Cardiac muscle cell (in vitro differentiated cells and primary cell): ENCODE results near the gene PNN. TPM values are rescaled to one million over a fixed set of nuclear protein-coding genes. Genes with fewer than 3 reads are reported as not detected.

Source experiments
- DNase-seq, 2 donors: peaks; one replicate each; pipeline versions ENCODE4 v3.0.0 to v3.0.0-alpha.2; 2010 to 2017; ENCODE audit warnings: low read depth in 1 of 2, low spot score in 1 of 2
- H3K27ac ChIP-seq: fragments of 200-600 bp; sonication (generic); 2 replicates; pipeline ENCODE4 v1.5.1; 2016
- H3K27me3 ChIP-seq: fragments of 200-600 bp; sonication (generic); 2 replicates; pipeline ENCODE4 v1.6.0; 2016; ENCODE audit warnings: control low read depth
- H3K36me3 ChIP-seq: fragments of 200-600 bp; sonication (generic); 2 replicates; pipeline ENCODE4 v1.5.1; 2016; ENCODE audit warnings: control low read depth
- H3K4me1 ChIP-seq: fragments of 200-600 bp; sonication (generic); 2 replicates; pipeline ENCODE4 v1.8.1; 2017; ENCODE audit warnings: low read depth, mild to moderate bottlenecking, mixed run types
- H3K4me3 ChIP-seq: fragments of 200-600 bp; sonication (generic); 2 replicates; pipeline ENCODE4 v1.5.1; 2016; ENCODE audit warnings: mild to moderate bottlenecking
- H3K9me3 ChIP-seq: fragments of 200-600 bp; sonication (generic); 2 replicates; pipeline ENCODE4 v1.5.1; 2017; ENCODE audit warnings: low read depth, mild to moderate bottlenecking, control low read depth
- polyA plus RNA-seq: library from polyadenylated mRNA; unstranded; fragments of >200 nt; fragmentation: Nextera tagmentation; extraction: Ambion mirVana; gene quantifications from 2 replicates; pipeline ENCODE4 v1.2.1, GENCODE V29; 2016
- total RNA-seq: library from RNA; depleted of rRNA; stranded (reverse); fragments of >200 nt; gene quantifications from 2 replicates; pipeline ENCODE4 v1.2.3, GENCODE V29; 2016
- TF ChIP-seq, protein P1 (sequence below): IDR thresholded peaks from 2 replicates; pipeline ENCODE4 v1.5.1; 2012; ENCODE audit warnings: low read depth, mild to moderate bottlenecking, low read length

The PNN gene
- total and polyA plus RNA-seq, 2 experiments from 2014 or later: 67.0 to 115 TPM

DNA sequence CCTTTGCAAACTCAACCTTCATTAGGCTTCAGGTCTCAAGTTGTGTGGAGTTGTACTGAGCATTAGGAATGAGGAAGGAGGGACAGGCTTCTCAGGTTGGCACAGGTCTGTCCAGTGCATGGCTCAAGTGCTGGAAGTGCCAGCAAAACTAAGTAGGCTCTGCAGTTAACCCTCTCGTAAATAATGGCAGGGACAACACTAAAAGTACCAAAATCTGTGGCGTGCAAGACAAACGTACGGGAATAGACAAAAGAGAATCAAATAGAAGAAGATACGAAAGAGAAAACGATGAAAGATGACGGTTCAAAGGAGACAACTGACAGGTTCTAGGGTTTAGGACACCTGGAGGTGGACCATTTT lies 5.5 kb upstream of the PNN start:
- TF ChIP-seq, protein P1, sequence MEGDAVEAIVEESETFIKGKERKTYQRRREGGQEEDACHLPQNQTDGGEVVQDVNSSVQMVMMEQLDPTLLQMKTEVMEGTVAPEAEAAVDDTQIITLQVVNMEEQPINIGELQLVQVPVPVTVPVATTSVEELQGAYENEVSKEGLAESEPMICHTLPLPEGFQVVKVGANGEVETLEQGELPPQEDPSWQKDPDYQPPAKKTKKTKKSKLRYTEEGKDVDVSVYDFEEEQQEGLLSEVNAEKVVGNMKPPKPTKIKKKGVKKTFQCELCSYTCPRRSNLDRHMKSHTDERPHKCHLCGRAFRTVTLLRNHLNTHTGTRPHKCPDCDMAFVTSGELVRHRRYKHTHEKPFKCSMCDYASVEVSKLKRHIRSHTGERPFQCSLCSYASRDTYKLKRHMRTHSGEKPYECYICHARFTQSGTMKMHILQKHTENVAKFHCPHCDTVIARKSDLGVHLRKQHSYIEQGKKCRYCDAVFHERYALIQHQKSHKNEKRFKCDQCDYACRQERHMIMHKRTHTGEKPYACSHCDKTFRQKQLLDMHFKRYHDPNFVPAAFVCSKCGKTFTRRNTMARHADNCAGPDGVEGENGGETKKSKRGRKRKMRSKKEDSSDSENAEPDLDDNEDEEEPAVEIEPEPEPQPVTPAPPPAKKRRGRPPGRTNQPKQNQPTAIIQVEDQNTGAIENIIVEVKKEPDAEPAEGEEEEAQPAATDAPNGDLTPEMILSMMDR: no peak
- Histone ChIP-seq H3K27me3 (no peaks in the 10 kb centered on the region), H3K9me3 (no peaks in the 10 kb centered on the region), H3K4me3 (peak overlapping the region; percentile 75), H3K27ac (peak overlapping the region; percentile 98), H3K36me3 (peaks cover 6% of the 10 kb centered on the region), H3K4me1 (peaks cover 15% of the 10 kb centered on the region)
- no peak for DNase-seq

- peaks cover 21% of the 10 kb centered on the region for H3K36me3 ChIP-seq
- no peak for DNase-seq
- TF ChIP-seq, protein P1: no peak
- H3K27me3 ChIP-seq: no peaks in the 10 kb centered on the region
- no peak overlapping the region for H3K27ac ChIP-seq
- no peak overlapping the region for H3K4me3 ChIP-seq
- H3K4me1 ChIP-seq: peaks cover 21% of the 10 kb centered on the region
- H3K9me3 ChIP-seq: no peaks in the 10 kb centered on the region
These were observed 1.9 kb upstream of the PNN start for GRCh38 chr14:39173198-39173597.

GRCh38 chr14:39175445-39176262 lies 600 bp downstream of the PNN start:
- H3K36me3 ChIP-seq: peaks cover 44% of the 10 kb centered on the region
- peak overlapping the region; percentile 51 for H3K4me3 ChIP-seq
- peaks cover 12% of the 10 kb centered on the region for H3K4me1 ChIP-seq
- no peaks in the 10 kb centered on the region for H3K27me3 ChIP-seq
- H3K27ac ChIP-seq: peak overlapping the region; percentile 94
- no peaks in the 10 kb centered on the region for H3K9me3 ChIP-seq
- TF ChIP-seq, protein P1: no peak
- peak; percentile 44 to 61 for DNase-seq

DNA sequence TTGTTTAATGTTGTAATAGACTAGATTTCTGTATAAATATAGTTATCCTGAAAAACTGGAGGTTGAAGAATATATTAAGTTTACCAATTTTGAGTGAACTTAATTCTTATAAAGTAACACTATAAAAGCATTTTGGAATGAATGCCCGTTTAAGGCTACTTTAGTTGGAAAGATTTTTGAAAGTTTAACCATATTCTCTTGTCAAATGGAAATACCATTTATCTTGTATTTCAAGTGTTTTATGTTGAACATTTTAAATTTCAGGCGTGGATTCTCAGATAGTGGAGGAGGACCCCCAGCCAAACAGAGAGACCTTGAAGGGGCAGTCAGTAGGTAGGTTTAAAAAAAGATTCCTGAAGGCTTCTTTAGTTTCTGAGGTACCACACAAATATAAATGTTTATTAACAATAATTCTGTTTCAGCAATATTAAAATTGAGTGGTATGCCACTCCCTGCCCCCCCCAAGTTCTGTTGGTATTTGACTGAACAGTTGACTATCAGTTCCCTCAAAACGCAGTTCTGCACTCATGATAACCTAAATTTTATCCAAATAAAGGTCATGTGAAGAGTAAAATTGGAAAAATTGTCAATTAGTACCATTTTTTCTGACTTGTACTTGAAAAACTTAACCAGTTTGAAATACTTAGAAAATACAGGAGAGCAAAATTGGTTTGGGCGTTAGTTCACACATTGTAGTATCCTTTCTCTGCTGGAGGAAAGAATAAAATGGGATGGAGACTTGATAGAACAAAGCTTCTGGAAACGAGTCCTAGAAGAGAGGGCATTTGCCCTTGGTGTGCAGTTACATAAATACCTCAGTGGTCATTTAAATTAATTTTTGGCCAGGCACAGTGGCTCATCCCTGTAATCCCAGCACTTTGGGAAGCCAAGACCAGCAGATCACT lies 1.5 kb downstream of the PNN start:
- peaks cover 53% of the 10 kb centered on the region for H3K36me3 ChIP-seq
- peak overlapping the region; percentile 94 for H3K27ac ChIP-seq
- peaks cover 7% of the 10 kb centered on the region for H3K4me1 ChIP-seq
- peak overlapping the region; percentile 51 for H3K4me3 ChIP-seq
- TF ChIP-seq, protein P1: no peak
- DNase-seq: no peak
- no peaks in the 10 kb centered on the region for H3K9me3 ChIP-seq
- H3K27me3 ChIP-seq: no peaks in the 10 kb centered on the region

GRCh38 chr14:39177168-39177545 lies 2.1 kb downstream of the PNN start:
- Histone ChIP-seq H3K27me3 (no peaks in the 10 kb centered on the region), H3K4me3 (no peak overlapping the region), H3K36me3 (peaks cover 59% of the 10 kb centered on the region), H3K9me3 (no peaks in the 10 kb centered on the region), H3K27ac (no peak overlapping the region), H3K4me1 (peaks cover 7% of the 10 kb centered on the region)
- no peak for DNase-seq
- TF ChIP-seq, protein P1: no peak
